Caco-2 (cell line): Measurements from ENCODE around the gene RFX7. TPM values are rescaled to one million over a fixed set of nuclear protein-coding genes. Genes with fewer than 3 reads are reported as not detected.

Experiments used
- BruUV-seq: library from RNA; stranded (reverse); fragments of 400-500 nt; replicated peaks from 2 replicates; lab custom pipeline; 2021; lab: Mats Ljungman, UMichigan
- CTCF ChIA-PET: fragments of 300-600 bp; sonication (Branson Sonifier 250); formaldehyde crosslinking; loops from one replicate; lab custom pipeline; 2022; ENCODE audit warnings: antibody characterized with exemption; lab: Charles Lee
- POLR2A ChIA-PET: fragments of 300-600 bp; sonication (Branson Sonifier 250); formaldehyde crosslinking; loops from one replicate; lab custom pipeline; 2022; ENCODE audit warnings: antibody characterized with exemption; lab: Charles Lee
- DNase-seq, 2 experiments: peaks; one replicate each; pipeline versions ENCODE4 v3.0.0 to v3.0.0-alpha.2; 2020 to 2022
- H3K27me3 ChIP-seq: replicated peaks from 2 replicates; pipeline ENCODE4 v1.6.0; 2011; ENCODE audit warnings: low read length; ENCODE audit not compliant: control insufficient read depth, insufficient read depth
- H3K36me3 ChIP-seq: 2 replicates; pipeline ENCODE4 v1.5.1; 2011; ENCODE audit warnings: low read length; ENCODE audit not compliant: control insufficient read depth, insufficient read depth
- H3K4me1 ChIP-seq: fragments of 250-450 bp; sonication (Bioruptor Pico); 2 replicates; pipeline ENCODE4 v1.5.1; 2020; ENCODE audit warnings: mild to moderate bottlenecking
- H3K4me3 ChIP-seq: 2 replicates; pipeline ENCODE4 v1.5.1; 2011; ENCODE audit warnings: low read depth, mild to moderate bottlenecking, control low read depth, low read length
- H3K9me3 ChIP-seq: fragments of 250-450 bp; sonication (Bioruptor Pico); 2 replicates; pipeline ENCODE4 v1.5.1; 2020; ENCODE audit warnings: mild to moderate bottlenecking, moderate library complexity
- H3K27ac Mint-ChIP-seq: one replicate; pipeline ENCODE4 v1.8.0; 2022; ENCODE audit warnings: mixed read lengths; ENCODE audit not compliant: unreplicated experiment
- H3K27me3 Mint-ChIP-seq: one replicate; pipeline ENCODE4 v1.8.0; 2022; ENCODE audit warnings: mixed read lengths; ENCODE audit not compliant: insufficient read depth, unreplicated experiment
- H3K36me3 Mint-ChIP-seq: one replicate; pipeline ENCODE4 v1.8.0; 2022; ENCODE audit warnings: mild to moderate bottlenecking, mixed read lengths; ENCODE audit not compliant: insufficient read depth, unreplicated experiment
- H3K4me1 Mint-ChIP-seq: one replicate; pipeline ENCODE4 v1.8.0; 2022; ENCODE audit warnings: low read depth, mixed read lengths; ENCODE audit not compliant: unreplicated experiment
- H3K4me3 Mint-ChIP-seq: one replicate; pipeline ENCODE4 v1.8.0; 2022; ENCODE audit warnings: mild to moderate bottlenecking, moderate library complexity, mixed read lengths; ENCODE audit not compliant: unreplicated experiment
- H3K9me3 Mint-ChIP-seq: one replicate; pipeline ENCODE4 v1.8.0; 2022; ENCODE audit warnings: mixed read lengths; ENCODE audit not compliant: unreplicated experiment
- intact Hi-C: fragments of 100-400 bp; cut with micrococcal nuclease; formaldehyde crosslinking; loops from one replicate; pipeline ENCODE4 v1.10.0; 2022; ENCODE audit not compliant: unreplicated experiment
- total RNA-seq: library from RNA; stranded (reverse); gene quantifications from 2 replicates; pipeline ENCODE4 v1.2.3, GENCODE V29; 2022
- TF ChIP-seq, protein P1 (sequence below), 2 experiments: fragments of 200-600 bp in 1 of 2; IDR thresholded peaks; 1 replicate in 1 of 2; 2 replicates in 1 of 2; pipeline versions ENCODE4 v1.5.1 to v1.8.0; 2011 to 2022; ENCODE audit warnings: antibody characterized with exemption in 1 of 2, control low read depth in 1 of 2, inconsistent platforms in 1 of 2, low read depth in 1 of 2, low read length in 1 of 2, mild to moderate bottlenecking in 1 of 2, moderate library complexity in 1 of 2; ENCODE audit not compliant: insufficient read depth in 1 of 2, severe bottlenecking in 1 of 2, unreplicated experiment in 1 of 2

The RFX7 gene
- total RNA-seq, 1 experiment from 2014 or later, result 8.7 TPM

DNA sequence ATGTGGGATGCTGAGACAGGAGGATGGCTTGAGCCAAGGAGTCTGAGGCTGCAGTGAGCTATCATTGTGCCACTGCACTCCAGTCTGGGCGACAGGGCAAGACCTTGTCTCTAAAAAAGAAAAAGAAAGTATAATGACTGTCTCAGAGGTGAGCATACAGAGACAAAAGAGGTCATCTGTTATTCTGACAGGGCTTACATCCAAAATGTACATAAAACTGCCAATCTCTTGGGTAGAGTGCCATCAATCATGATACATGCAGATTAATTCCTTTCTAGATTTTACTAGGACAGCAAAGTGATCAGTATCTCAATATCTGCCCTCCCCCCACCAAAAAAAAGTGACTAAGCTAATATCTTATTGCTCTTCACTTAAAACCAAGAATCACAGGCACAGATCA lies 41.0 kb downstream of the RFX7 start:
- H3K4me1 ChIP-seq, result no peaks in the 10 kb centered on the region
- no peak overlapping the region for H3K27ac Mint-ChIP-seq
- no peaks in the 10 kb centered on the region for H3K4me1 Mint-ChIP-seq
- H3K36me3 Mint-ChIP-seq, result no peaks in the 10 kb centered on the region
- no peaks in the 10 kb centered on the region for H3K36me3 ChIP-seq
- H3K27me3 ChIP-seq, result no peaks in the 10 kb centered on the region
- ChIA-PET CTCF (no interaction called here), POLR2A (no interaction called here)
- no TSS peak for BruUV-seq
- no peaks in the 10 kb centered on the region for H3K27me3 Mint-ChIP-seq
- TF ChIP-seq, protein P1, sequence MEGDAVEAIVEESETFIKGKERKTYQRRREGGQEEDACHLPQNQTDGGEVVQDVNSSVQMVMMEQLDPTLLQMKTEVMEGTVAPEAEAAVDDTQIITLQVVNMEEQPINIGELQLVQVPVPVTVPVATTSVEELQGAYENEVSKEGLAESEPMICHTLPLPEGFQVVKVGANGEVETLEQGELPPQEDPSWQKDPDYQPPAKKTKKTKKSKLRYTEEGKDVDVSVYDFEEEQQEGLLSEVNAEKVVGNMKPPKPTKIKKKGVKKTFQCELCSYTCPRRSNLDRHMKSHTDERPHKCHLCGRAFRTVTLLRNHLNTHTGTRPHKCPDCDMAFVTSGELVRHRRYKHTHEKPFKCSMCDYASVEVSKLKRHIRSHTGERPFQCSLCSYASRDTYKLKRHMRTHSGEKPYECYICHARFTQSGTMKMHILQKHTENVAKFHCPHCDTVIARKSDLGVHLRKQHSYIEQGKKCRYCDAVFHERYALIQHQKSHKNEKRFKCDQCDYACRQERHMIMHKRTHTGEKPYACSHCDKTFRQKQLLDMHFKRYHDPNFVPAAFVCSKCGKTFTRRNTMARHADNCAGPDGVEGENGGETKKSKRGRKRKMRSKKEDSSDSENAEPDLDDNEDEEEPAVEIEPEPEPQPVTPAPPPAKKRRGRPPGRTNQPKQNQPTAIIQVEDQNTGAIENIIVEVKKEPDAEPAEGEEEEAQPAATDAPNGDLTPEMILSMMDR (IDR thresholded peaks at IDR 0.05; ENCODE audit: insufficient read depth in 1 of 2, low read depth in 1 of 2, low read length in 1 of 2, severe bottlenecking in 1 of 2, unreplicated experiment in 1 of 2), result no peak
- H3K9me3 Mint-ChIP-seq, result no peaks in the 10 kb centered on the region
- intact Hi-C loops, result no loop called here
- no peak overlapping the region for H3K4me3 Mint-ChIP-seq
- no peak for DNase-seq
- H3K4me3 ChIP-seq, result no peak overlapping the region
- no peaks in the 10 kb centered on the region for H3K9me3 ChIP-seq

DNA sequence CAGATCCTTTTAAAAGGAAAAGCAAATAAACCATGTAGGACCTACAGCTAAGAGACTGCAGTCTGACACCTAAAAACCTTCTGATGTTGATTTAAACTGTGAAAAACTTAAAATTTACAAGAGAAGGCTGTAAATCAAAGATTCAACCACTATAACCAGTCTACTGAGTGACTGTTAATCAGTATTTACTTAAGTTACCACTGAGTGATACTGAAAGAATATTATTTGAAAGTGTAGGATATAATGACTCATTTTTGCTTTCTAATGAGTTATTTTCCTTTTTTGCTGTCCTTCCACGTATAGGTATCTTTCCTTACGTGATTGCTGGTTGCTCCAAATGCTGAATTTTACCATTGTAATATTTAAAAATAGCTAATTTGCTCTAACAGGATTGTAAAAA lies 44.6 kb downstream of the RFX7 start:
- ChIA-PET POLR2A (no interaction called here), CTCF (no interaction called here)
- no peak overlapping the region for H3K4me3 Mint-ChIP-seq
- no peak for DNase-seq
- H3K27me3 Mint-ChIP-seq, result no peaks in the 10 kb centered on the region
- no peak overlapping the region for H3K4me3 ChIP-seq
- H3K27ac Mint-ChIP-seq, result no peak overlapping the region
- H3K27me3 ChIP-seq, result no peaks in the 10 kb centered on the region
- no peaks in the 10 kb centered on the region for H3K4me1 Mint-ChIP-seq
- no peaks in the 10 kb centered on the region for H3K36me3 ChIP-seq
- no peaks in the 10 kb centered on the region for H3K9me3 Mint-ChIP-seq
- intact Hi-C loops, result no loop called here
- no peaks in the 10 kb centered on the region for H3K9me3 ChIP-seq
- no TSS peak for BruUV-seq
- no peaks in the 10 kb centered on the region for H3K36me3 Mint-ChIP-seq
- no peaks in the 10 kb centered on the region for H3K4me1 ChIP-seq
- TF ChIP-seq, protein P1 (IDR thresholded peaks at IDR 0.05; ENCODE audit: insufficient read depth in 1 of 2, low read depth in 1 of 2, low read length in 1 of 2, severe bottlenecking in 1 of 2, unreplicated experiment in 1 of 2), result no peak

DNA sequence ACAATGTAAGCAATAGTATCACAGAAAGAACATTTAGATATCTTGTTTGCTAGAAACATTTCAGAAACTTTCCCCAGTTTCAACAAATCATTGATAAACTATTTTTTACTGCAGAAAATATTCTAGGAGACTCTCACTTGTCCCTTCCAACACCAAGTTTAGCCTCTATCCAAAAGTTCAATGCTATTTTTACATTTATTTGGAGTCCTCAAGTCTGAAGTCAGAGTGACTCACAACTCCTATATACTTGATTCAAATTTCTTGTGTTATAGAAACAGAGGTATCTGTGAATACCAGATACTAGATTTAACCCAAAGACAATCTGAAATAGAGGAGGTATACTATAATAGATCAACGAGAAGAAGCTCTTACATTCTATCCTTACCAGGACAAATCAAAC lies 49.6 kb downstream of the RFX7 start:
- no TSS peak for BruUV-seq
- TF ChIP-seq, protein P1 (IDR thresholded peaks at IDR 0.05; ENCODE audit: insufficient read depth in 1 of 2, low read depth in 1 of 2, low read length in 1 of 2, severe bottlenecking in 1 of 2, unreplicated experiment in 1 of 2), result no peak
- no peak overlapping the region for H3K27ac Mint-ChIP-seq
- Histone ChIP-seq H3K9me3 (no peaks in the 10 kb centered on the region), H3K36me3 (no peaks in the 10 kb centered on the region), H3K4me3 (no peak overlapping the region), H3K27me3 (no peaks in the 10 kb centered on the region), H3K4me1 (no peaks in the 10 kb centered on the region)
- H3K4me3 Mint-ChIP-seq, result no peak overlapping the region
- no peaks in the 10 kb centered on the region for H3K9me3 Mint-ChIP-seq
- DNase-seq, result no peak
- H3K36me3 Mint-ChIP-seq, result no peaks in the 10 kb centered on the region
- no peaks in the 10 kb centered on the region for H3K4me1 Mint-ChIP-seq
- CTCF ChIA-PET, result no interaction called here
- no peaks in the 10 kb centered on the region for H3K27me3 Mint-ChIP-seq
- POLR2A ChIA-PET, result interaction anchor here (0.6 kb wide), 1 partner anchor 1872 kb away, joined by 3 read pairs; no protein-coding TSS in a partner anchor
- intact Hi-C loops, result no loop called here
